SK-N-SH treated with all-trans-retinoic acid at 6 μM for 48 hours (cell line): Measurements from ENCODE around the gene KCNH1.
A peak's percentile ranks its signal among the peaks of the same experiment; 100 is the strongest.

Experiments used
- ATAC-seq: fragments of 200-7000 bp; cut with Tn5 transposase; 3 replicates; pipeline ENCODE4 v1.9.1; 2020; ENCODE audit warnings: mild to moderate bottlenecking, moderate library complexity
- ARNTL ChIP-seq: fragments of 450-650 bp; formaldehyde crosslinking; IDR thresholded peaks from 2 replicates; pipeline ENCODE4 v1.5.0; 2020; ENCODE audit warnings: low read depth, mild to moderate bottlenecking, moderate library complexity, borderline replicate concordance
- BACH2 ChIP-seq: fragments of 250-450 bp; sonication (Bioruptor Pico); IDR thresholded peaks from 2 replicates; pipeline ENCODE4 v1.9.0; 2021; ENCODE audit warnings: mild to moderate bottlenecking, borderline replicate concordance
- CSDC2 ChIP-seq: fragments of 250-450 bp; sonication (Bioruptor Pico); IDR thresholded peaks from 2 replicates; pipeline ENCODE4 v1.5.0; 2020; ENCODE audit warnings: mild to moderate bottlenecking, moderate library complexity
- ESRRG ChIP-seq: fragments of 250-450 bp; sonication (Bioruptor Pico); IDR thresholded peaks from 2 replicates; pipeline ENCODE4 v1.6.1; 2021; ENCODE audit warnings: mild to moderate bottlenecking
- GLIS3 ChIP-seq: fragments of 250-450 bp; sonication (Bioruptor Pico); IDR thresholded peaks from 2 replicates; pipeline ENCODE4 v1.5.0; 2020; ENCODE audit warnings: mild to moderate bottlenecking, moderate library complexity
- ISL1 ChIP-seq: fragments of 250-450 bp; sonication (Bioruptor Pico); IDR thresholded peaks from 2 replicates; pipeline ENCODE4 v2.1.2; 2022; ENCODE audit warnings: mild to moderate bottlenecking, moderate library complexity
- OSR1 ChIP-seq: fragments of 250-450 bp; sonication (Bioruptor Pico); IDR thresholded peaks from 2 replicates; pipeline ENCODE4 v1.8.0; 2022; ENCODE audit warnings: moderate library complexity, mild to moderate bottlenecking, inconsistent platforms
- PPARA ChIP-seq: fragments of 250-450 bp; sonication (Bioruptor Pico); IDR thresholded peaks from 2 replicates; pipeline ENCODE4 v1.5.0; 2020; ENCODE audit warnings: mild to moderate bottlenecking, borderline replicate concordance
- RARB ChIP-seq: fragments of 250-450 bp; sonication (Bioruptor Pico); IDR thresholded peaks from 2 replicates; pipeline ENCODE4 v1.8.0; 2021; ENCODE audit warnings: mild to moderate bottlenecking, moderate library complexity
- SNAI2 ChIP-seq: fragments of 250-450 bp; sonication (Bioruptor Pico); IDR thresholded peaks from 2 replicates; pipeline ENCODE4 v1.5.0; 2020; ENCODE audit warnings: mild to moderate bottlenecking, moderate library complexity
- TCF4 ChIP-seq: fragments of 250-450 bp; sonication (Bioruptor Pico); IDR thresholded peaks from 2 replicates; pipeline ENCODE4 v1.8.0; 2021; ENCODE audit warnings: mild to moderate bottlenecking, moderate library complexity, borderline replicate concordance
- TOX ChIP-seq: fragments of 250-450 bp; sonication (Bioruptor Pico); IDR thresholded peaks from 2 replicates; pipeline ENCODE4 v1.8.0; 2021; ENCODE audit warnings: mild to moderate bottlenecking, moderate library complexity, borderline replicate concordance
- ZFP30 ChIP-seq: fragments of 450-650 bp; formaldehyde crosslinking; IDR thresholded peaks from 2 replicates; pipeline ENCODE4 v1.5.0; 2022; ENCODE audit warnings: mild to moderate bottlenecking, moderate library complexity
- ZNF565 ChIP-seq: fragments of 450-650 bp; formaldehyde crosslinking; conservative IDR thresholded peaks from 2 replicates; pipeline ENCODE4 v1.5.0; 2020; ENCODE audit warnings: low read depth, mild to moderate bottlenecking, moderate library complexity
- ZNF70 ChIP-seq: fragments of 450-650 bp; formaldehyde crosslinking; IDR thresholded peaks from 2 replicates; pipeline ENCODE4 v1.5.0; 2020; ENCODE audit warnings: mild to moderate bottlenecking, moderate library complexity
- ZNF8 ChIP-seq: fragments of 450-650 bp; formaldehyde crosslinking; IDR thresholded peaks from 2 replicates; pipeline ENCODE4 v1.5.0; 2020; ENCODE audit warnings: mild to moderate bottlenecking, moderate library complexity
- TF ChIP-seq, protein P1 (sequence below): fragments of 250-450 bp; sonication (Bioruptor Pico); IDR thresholded peaks from 2 replicates; pipeline ENCODE4 v1.5.1; 2020; ENCODE audit warnings: low read depth, mild to moderate bottlenecking, moderate library complexity
- TF ChIP-seq, protein P2 (sequence below): fragments of 250-450 bp; sonication (Bioruptor Pico); IDR thresholded peaks from 2 replicates; pipeline ENCODE4 v1.5.1; 2021; ENCODE audit warnings: mild to moderate bottlenecking, moderate library complexity
- TF ChIP-seq, protein P3 (sequence below): fragments of 250-450 bp; sonication (Bioruptor Pico); IDR thresholded peaks from 2 replicates; pipeline ENCODE4 v1.5.0; 2020; ENCODE audit warnings: mild to moderate bottlenecking, moderate library complexity
- TF ChIP-seq, protein P4 (sequence below): fragments of 250-450 bp; sonication (Bioruptor Pico); IDR thresholded peaks from 2 replicates; pipeline ENCODE4 v1.8.0; 2020; ENCODE audit warnings: mild to moderate bottlenecking, moderate library complexity, borderline replicate concordance

KCNH1 gene

DNA sequence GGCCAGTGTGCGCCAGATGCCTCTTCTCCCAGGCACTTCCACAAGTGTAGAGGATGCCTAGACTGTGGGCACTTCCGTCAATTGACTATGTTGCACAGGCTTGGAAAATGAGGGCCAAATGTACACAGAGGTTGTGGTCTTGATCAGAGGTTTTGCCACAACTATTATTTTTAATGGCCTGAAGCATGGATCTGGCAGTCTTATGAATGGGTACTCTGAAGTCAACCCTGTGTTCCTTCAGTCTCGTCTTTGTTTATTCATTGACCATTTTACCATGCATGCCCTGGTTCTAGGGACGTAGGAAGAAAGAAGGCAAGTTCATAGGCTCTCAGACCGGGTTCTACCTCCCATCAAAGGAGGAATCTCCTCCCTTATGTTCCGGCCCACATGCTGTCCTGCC, 476.1 kb downstream of the KCNH1 start:
- no peak for ATAC-seq
- TF ChIP-seq SNAI2: no peak
- no peak for TF ChIP-seq RARB (CRISPR knock-in tag)
- TF ChIP-seq ZNF70 (CRISPR knock-in tag): no peak
- no peak for TF ChIP-seq CSDC2 (CRISPR knock-in tag)
- TF ChIP-seq TCF4 (CRISPR knock-in tag): no peak
- TF ChIP-seq, all 23 proteins: peak for 0

DNA sequence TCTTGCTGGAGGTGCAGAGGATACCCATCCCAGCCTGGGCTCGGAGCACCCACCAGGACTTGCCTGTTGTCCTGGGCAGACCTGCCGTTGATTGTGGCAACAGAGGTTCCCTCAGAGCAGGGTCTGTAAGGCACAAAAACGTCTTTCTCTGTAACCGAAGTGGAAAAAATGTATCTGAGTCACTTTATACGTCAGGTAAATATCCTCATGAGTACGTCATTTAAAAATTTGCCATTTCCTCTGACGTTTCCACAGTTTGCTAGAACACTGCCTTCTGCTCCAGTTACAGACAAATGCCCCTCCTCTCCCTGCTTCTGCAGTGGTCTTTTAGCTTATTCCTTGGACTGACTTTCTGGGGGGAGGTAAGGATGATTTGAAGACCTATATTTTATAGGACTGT, 478.4 kb downstream of the KCNH1 start:
- no peak for TF ChIP-seq RARB (CRISPR knock-in tag)
- TF ChIP-seq PPARA (CRISPR knock-in tag): no peak
- TF ChIP-seq, protein P1, sequence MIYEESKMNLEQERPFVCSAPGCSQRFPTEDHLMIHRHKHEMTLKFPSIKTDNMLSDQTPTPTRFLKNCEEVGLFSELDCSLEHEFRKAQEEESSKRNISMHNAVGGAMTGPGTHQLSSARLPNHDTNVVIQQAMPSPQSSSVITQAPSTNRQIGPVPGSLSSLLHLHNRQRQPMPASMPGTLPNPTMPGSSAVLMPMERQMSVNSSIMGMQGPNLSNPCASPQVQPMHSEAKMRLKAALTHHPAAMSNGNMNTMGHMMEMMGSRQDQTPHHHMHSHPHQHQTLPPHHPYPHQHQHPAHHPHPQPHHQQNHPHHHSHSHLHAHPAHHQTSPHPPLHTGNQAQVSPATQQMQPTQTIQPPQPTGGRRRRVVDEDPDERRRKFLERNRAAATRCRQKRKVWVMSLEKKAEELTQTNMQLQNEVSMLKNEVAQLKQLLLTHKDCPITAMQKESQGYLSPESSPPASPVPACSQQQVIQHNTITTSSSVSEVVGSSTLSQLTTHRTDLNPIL (CRISPR knock-in tag): no peak
- TF ChIP-seq, protein P2, sequence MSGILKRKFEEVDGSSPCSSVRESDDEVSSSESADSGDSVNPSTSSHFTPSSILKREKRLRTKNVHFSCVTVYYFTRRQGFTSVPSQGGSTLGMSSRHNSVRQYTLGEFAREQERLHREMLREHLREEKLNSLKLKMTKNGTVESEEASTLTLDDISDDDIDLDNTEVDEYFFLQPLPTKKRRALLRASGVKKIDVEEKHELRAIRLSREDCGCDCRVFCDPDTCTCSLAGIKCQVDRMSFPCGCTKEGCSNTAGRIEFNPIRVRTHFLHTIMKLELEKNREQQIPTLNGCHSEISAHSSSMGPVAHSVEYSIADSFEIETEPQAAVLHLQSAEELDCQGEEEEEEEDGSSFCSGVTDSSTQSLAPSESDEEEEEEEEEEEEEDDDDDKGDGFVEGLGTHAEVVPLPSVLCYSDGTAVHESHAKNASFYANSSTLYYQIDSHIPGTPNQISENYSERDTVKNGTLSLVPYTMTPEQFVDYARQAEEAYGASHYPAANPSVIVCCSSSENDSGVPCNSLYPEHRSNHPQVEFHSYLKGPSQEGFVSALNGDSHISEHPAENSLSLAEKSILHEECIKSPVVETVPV: no peak
- no peak for TF ChIP-seq ESRRG
- no peak for TF ChIP-seq ZNF8 (CRISPR knock-in tag)
- no peak for TF ChIP-seq OSR1 (CRISPR knock-in tag)
- TF ChIP-seq, protein P3, sequence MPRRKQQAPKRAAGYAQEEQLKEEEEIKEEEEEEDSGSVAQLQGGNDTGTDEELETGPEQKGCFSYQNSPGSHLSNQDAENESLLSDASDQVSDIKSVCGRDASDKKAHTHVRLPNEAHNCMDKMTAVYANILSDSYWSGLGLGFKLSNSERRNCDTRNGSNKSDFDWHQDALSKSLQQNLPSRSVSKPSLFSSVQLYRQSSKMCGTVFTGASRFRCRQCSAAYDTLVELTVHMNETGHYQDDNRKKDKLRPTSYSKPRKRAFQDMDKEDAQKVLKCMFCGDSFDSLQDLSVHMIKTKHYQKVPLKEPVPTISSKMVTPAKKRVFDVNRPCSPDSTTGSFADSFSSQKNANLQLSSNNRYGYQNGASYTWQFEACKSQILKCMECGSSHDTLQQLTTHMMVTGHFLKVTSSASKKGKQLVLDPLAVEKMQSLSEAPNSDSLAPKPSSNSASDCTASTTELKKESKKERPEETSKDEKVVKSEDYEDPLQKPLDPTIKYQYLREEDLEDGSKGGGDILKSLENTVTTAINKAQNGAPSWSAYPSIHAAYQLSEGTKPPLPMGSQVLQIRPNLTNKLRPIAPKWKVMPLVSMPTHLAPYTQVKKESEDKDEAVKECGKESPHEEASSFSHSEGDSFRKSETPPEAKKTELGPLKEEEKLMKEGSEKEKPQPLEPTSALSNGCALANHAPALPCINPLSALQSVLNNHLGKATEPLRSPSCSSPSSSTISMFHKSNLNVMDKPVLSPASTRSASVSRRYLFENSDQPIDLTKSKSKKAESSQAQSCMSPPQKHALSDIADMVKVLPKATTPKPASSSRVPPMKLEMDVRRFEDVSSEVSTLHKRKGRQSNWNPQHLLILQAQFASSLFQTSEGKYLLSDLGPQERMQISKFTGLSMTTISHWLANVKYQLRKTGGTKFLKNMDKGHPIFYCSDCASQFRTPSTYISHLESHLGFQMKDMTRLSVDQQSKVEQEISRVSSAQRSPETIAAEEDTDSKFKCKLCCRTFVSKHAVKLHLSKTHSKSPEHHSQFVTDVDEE: no peak
- no peak for TF ChIP-seq ARNTL
- no peak for TF ChIP-seq CSDC2 (CRISPR knock-in tag)
- no peak for TF ChIP-seq GLIS3 (CRISPR knock-in tag)
- TF ChIP-seq ZNF565: no peak
- TF ChIP-seq ZFP30 (CRISPR knock-in tag): no peak
- ATAC-seq: peak; percentile 40

DNA sequence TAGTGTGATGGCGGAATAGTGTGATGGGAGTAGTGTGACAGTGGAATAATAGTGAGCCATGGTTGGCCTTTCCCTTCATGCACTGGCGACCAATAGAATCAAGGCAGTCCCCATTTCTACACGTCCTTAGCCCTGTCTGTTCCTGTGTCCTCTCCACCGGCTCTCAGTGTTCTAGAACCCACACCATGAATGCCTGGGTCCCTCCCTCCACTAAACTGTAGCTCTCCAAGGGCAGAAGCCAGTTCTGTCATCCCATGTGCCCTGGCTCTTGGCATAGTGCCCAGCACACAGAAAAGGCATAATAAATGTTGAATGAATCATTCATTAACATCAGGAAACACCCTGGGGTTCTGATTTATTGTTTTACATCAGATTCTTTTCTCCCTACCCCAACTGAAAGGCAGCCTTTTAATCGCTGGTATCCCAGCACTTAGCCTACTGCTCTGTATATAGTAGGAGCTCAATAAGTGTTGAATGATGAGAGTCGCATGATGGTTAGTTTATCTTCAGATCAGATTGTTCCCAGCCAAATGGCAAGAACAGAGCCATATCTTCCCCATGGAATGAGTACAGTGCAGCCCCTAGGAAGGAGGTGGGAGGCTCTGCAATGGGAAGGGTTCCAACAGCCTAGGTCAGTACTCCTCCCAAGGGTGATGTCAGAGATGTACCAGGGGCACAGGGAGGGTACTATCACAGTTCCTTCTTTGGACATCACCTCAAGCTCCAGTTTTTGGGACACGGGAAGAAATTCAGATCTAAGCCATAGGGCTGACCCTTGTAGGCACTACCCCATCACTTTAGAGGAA, 479.6 kb downstream of the KCNH1 start:
- ATAC-seq: peak; percentile 21; the same call in 1 of the 3 replicates
- no peak for TF ChIP-seq SNAI2
- TF ChIP-seq, protein P3: no peak
- TF ChIP-seq ZNF8 (CRISPR knock-in tag): no peak
- no peak for TF ChIP-seq ZNF70 (CRISPR knock-in tag)
- no peak for TF ChIP-seq RARB (CRISPR knock-in tag)
- no peak for TF ChIP-seq BACH2 (CRISPR knock-in tag)
- no peak for TF ChIP-seq ISL1 (CRISPR knock-in tag)
- TF ChIP-seq, protein P2: no peak
- no peak for TF ChIP-seq ARNTL
- TF ChIP-seq, protein P4, sequence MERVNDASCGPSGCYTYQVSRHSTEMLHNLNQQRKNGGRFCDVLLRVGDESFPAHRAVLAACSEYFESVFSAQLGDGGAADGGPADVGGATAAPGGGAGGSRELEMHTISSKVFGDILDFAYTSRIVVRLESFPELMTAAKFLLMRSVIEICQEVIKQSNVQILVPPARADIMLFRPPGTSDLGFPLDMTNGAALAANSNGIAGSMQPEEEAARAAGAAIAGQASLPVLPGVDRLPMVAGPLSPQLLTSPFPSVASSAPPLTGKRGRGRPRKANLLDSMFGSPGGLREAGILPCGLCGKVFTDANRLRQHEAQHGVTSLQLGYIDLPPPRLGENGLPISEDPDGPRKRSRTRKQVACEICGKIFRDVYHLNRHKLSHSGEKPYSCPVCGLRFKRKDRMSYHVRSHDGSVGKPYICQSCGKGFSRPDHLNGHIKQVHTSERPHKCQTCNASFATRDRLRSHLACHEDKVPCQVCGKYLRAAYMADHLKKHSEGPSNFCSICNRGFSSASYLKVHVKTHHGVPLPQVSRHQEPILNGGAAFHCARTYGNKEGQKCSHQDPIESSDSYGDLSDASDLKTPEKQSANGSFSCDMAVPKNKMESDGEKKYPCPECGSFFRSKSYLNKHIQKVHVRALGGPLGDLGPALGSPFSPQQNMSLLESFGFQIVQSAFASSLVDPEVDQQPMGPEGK (CRISPR knock-in tag): no peak
- TF ChIP-seq OSR1 (CRISPR knock-in tag): no peak
- no peak for TF ChIP-seq ESRRG
- no peak for TF ChIP-seq TOX (CRISPR knock-in tag)
- no peak for TF ChIP-seq PPARA (CRISPR knock-in tag)
- no peak for TF ChIP-seq TCF4 (CRISPR knock-in tag)
- no peak for TF ChIP-seq CSDC2 (CRISPR knock-in tag)
- TF ChIP-seq, protein P1 (CRISPR knock-in tag): no peak
